Neural progenitor cell (in vitro differentiated cells): Measurements from ENCODE around the gene BMX. TPM values are rescaled to one million over a fixed set of nuclear protein-coding genes. Genes with fewer than 3 reads are reported as not detected.

Experiments
- DNase-seq: peaks from one replicate; pipeline ENCODE4 v3.0.0-alpha.2; 2016; ENCODE audit warnings: low spot score
- H2AFZ ChIP-seq: fragments of 200-600 bp; sonication (generic); replicated peaks from 2 replicates; pipeline ENCODE4 v1.6.1; 2016; ENCODE audit warnings: antibody characterized with exemption
- H3F3A ChIP-seq: fragments of 200-600 bp; sonication (generic); 2 replicates; pipeline ENCODE4 v1.6.1; 2016; ENCODE audit warnings: antibody characterized with exemption, low read depth
- H3K27ac ChIP-seq: fragments of 200-600 bp; sonication (generic); 2 replicates; pipeline ENCODE4 v1.5.1; 2016; ENCODE audit warnings: mild to moderate bottlenecking
- H3K27me3 ChIP-seq: fragments of 200-600 bp; sonication (generic); 2 replicates; pipeline ENCODE4 v1.6.1; 2016; ENCODE audit warnings: mild to moderate bottlenecking, moderate library complexity
- H3K36me3 ChIP-seq: fragments of 200-600 bp; sonication (generic); 2 replicates; pipeline ENCODE4 v1.5.1; 2016
- H3K4me1 ChIP-seq: fragments of 200-600 bp; sonication (generic); 2 replicates; pipeline ENCODE4 v1.6.1; 2016; ENCODE audit warnings: mixed run types
- H3K4me2 ChIP-seq: fragments of 200-600 bp; sonication (generic); 2 replicates; pipeline ENCODE4 v1.6.1; 2016
- H3K4me3 ChIP-seq: fragments of 200-600 bp; sonication (generic); 2 replicates; pipeline ENCODE4 v1.5.1; 2016
- H3K79me2 ChIP-seq: fragments of 200-600 bp; sonication (generic); 2 replicates; pipeline ENCODE4 v1.6.1; 2016; ENCODE audit warnings: low read depth
- H3K9ac ChIP-seq: fragments of 200-600 bp; sonication (generic); 2 replicates; pipeline ENCODE4 v1.6.1; 2016
- H3K9me3 ChIP-seq: fragments of 200-600 bp; sonication (generic); 2 replicates; pipeline ENCODE4 v1.5.1; 2016; ENCODE audit warnings: low read depth
- H4K20me1 ChIP-seq: fragments of 200-600 bp; sonication (generic); 2 replicates; pipeline ENCODE4 v1.6.1; 2016; ENCODE audit warnings: low read depth
- H3K27ac Mint-ChIP-seq: 3 replicates; pipeline ENCODE4 v1.8.0; 2021; ENCODE audit warnings: mixed read lengths
- H3K27me3 Mint-ChIP-seq: 2 replicates; pipeline ENCODE4 v1.8.0; 2022; ENCODE audit warnings: low read depth, mild to moderate bottlenecking, inconsistent platforms, moderate library complexity, mixed read lengths; ENCODE audit not compliant: insufficient read depth
- H3K36me3 Mint-ChIP-seq: 3 replicates; pipeline ENCODE4 v1.8.0; 2021; ENCODE audit warnings: mixed read lengths
- H3K4me1 Mint-ChIP-seq: 3 replicates; pipeline ENCODE4 v1.8.0; 2021; ENCODE audit warnings: mixed read lengths
- H3K4me3 Mint-ChIP-seq: 3 replicates; pipeline ENCODE4 v1.8.0; 2021; ENCODE audit warnings: mild to moderate bottlenecking, moderate library complexity, mixed read lengths
- H3K9me3 Mint-ChIP-seq: 3 replicates; pipeline ENCODE4 v1.8.0; 2020; ENCODE audit warnings: mixed read lengths
- CTCF ChIP-seq: fragments of 200-600 bp; sonication (generic); IDR thresholded peaks from 2 replicates; pipeline ENCODE4 v1.5.1; 2017; ENCODE audit warnings: antibody characterized with exemption, mild to moderate bottlenecking
- EZH2 ChIP-seq: fragments of 200-600 bp; sonication (generic); IDR thresholded peaks from 2 replicates; pipeline ENCODE4 v1.6.1; 2017; ENCODE audit warnings: antibody characterized with exemption, mild to moderate bottlenecking, moderate library complexity
- EZH2phosphoT487 ChIP-seq: fragments of 200-600 bp; sonication (generic); IDR thresholded peaks from 2 replicates; pipeline ENCODE4 v1.6.1; 2017; ENCODE audit warnings: antibody characterized with exemption
- total RNA-seq: library from RNA; depleted of rRNA; stranded (reverse); fragments of >200 nt; gene quantifications from 2 replicates; pipeline ENCODE4 v1.2.3, GENCODE V29; 2015; ENCODE audit warnings: low replicate concordance

BMX gene
- total RNA-seq, 1 donor from 2014 or later: not detected

GRCh38 chrX:15496824-15497223 lies 3.8 kb upstream of the BMX start:
- H3K9ac ChIP-seq: no peak overlapping the region
- H3K4me2 ChIP-seq: no peak overlapping the region
- Mint-ChIP-seq H3K27me3 (peaks cover 2% of the 10 kb centered on the region), H3K4me3 (no peak overlapping the region), H3K4me1 (peaks cover 18% of the 10 kb centered on the region), H3K36me3 (peaks cover 1% of the 10 kb centered on the region), H3K9me3 (no peaks in the 10 kb centered on the region), H3K27ac (no peak overlapping the region)
- peaks cover 8% of the 10 kb centered on the region for H3F3A ChIP-seq
- no peaks in the 10 kb centered on the region for H3K36me3 ChIP-seq
- H3K27me3 ChIP-seq: no peaks in the 10 kb centered on the region
- H3K4me3 ChIP-seq: no peak overlapping the region
- no peak for DNase-seq
- H4K20me1 ChIP-seq: no peaks in the 10 kb centered on the region
- H2AFZ ChIP-seq: no peak overlapping the region
- H3K27ac ChIP-seq: no peak overlapping the region
- no peaks in the 10 kb centered on the region for H3K9me3 ChIP-seq
- no peak for TF ChIP-seq CTCF
- TF ChIP-seq EZH2phosphoT487: no peak
- no peak for TF ChIP-seq EZH2
- no peaks in the 10 kb centered on the region for H3K79me2 ChIP-seq
- H3K4me1 ChIP-seq: peaks cover 10% of the 10 kb centered on the region

GRCh38 chrX:15497865-15498264 lies 2.7 kb upstream of the BMX start:
- H3K36me3 Mint-ChIP-seq: no peaks in the 10 kb centered on the region
- Histone ChIP-seq H3K27ac (no peak overlapping the region), H3K79me2 (no peaks in the 10 kb centered on the region), H3K9me3 (no peaks in the 10 kb centered on the region), H3K4me3 (no peak overlapping the region), H2AFZ (no peak overlapping the region), H3K4me2 (no peak overlapping the region), H3K9ac (no peak overlapping the region), H4K20me1 (no peaks in the 10 kb centered on the region), H3K27me3 (no peaks in the 10 kb centered on the region), H3F3A (peaks cover 8% of the 10 kb centered on the region), H3K36me3 (no peaks in the 10 kb centered on the region), H3K4me1 (peaks cover 5% of the 10 kb centered on the region)
- TF ChIP-seq CTCF (peak; percentile 85), EZH2 (no peak)
- peak; percentile 78 for DNase-seq
- peaks cover 8% of the 10 kb centered on the region for H3K4me1 Mint-ChIP-seq
- H3K27ac Mint-ChIP-seq: no peak overlapping the region
- H3K9me3 Mint-ChIP-seq: no peaks in the 10 kb centered on the region
- no peak overlapping the region for H3K4me3 Mint-ChIP-seq
- peaks cover 2% of the 10 kb centered on the region for H3K27me3 Mint-ChIP-seq

GRCh38 chrX:15498741-15499140 lies 1.9 kb upstream of the BMX start:
- TF ChIP-seq EZH2 (no peak), CTCF (no peak), EZH2phosphoT487 (no peak)
- no peaks in the 10 kb centered on the region for H4K20me1 ChIP-seq
- H3K9ac ChIP-seq: no peak overlapping the region
- no peaks in the 10 kb centered on the region for H3K27me3 ChIP-seq
- H3K36me3 ChIP-seq: no peaks in the 10 kb centered on the region
- no peaks in the 10 kb centered on the region for H3K9me3 Mint-ChIP-seq
- H3K9me3 ChIP-seq: no peaks in the 10 kb centered on the region
- no peaks in the 10 kb centered on the region for H3K27me3 Mint-ChIP-seq
- no peaks in the 10 kb centered on the region for H3K79me2 ChIP-seq
- no peak overlapping the region for H3K4me3 ChIP-seq
- DNase-seq: no peak
- H3K27ac Mint-ChIP-seq: no peak overlapping the region
- H3K4me1 Mint-ChIP-seq: peaks cover 3% of the 10 kb centered on the region
- no peak overlapping the region for H3K4me2 ChIP-seq
- H3F3A ChIP-seq: peaks cover 3% of the 10 kb centered on the region
- peak overlapping the region; percentile 7 for H2AFZ ChIP-seq
- H3K36me3 Mint-ChIP-seq: no peaks in the 10 kb centered on the region
- H3K4me3 Mint-ChIP-seq: no peak overlapping the region
- no peak overlapping the region for H3K27ac ChIP-seq
- H3K4me1 ChIP-seq: peaks cover 3% of the 10 kb centered on the region

GRCh38 chrX:15499976-15500375 lies 631 bp upstream of the BMX start:
- DNase-seq: no peak
- H3K4me3 Mint-ChIP-seq: no peak overlapping the region
- no peaks in the 10 kb centered on the region for H3K4me1 ChIP-seq

More at GRCh38 chrX:15499976-15500375, 631 bp upstream of the BMX start:
- Mint-ChIP-seq H3K27me3 (no peaks in the 10 kb centered on the region), H3K27ac (no peak overlapping the region), H3K36me3 (no peaks in the 10 kb centered on the region), H3K9me3 (no peaks in the 10 kb centered on the region), H3K4me1 (peaks cover 2% of the 10 kb centered on the region)
- TF ChIP-seq EZH2: no peak
- no peak for TF ChIP-seq EZH2phosphoT487
- no peak for TF ChIP-seq CTCF
- H3K79me2 ChIP-seq: no peaks in the 10 kb centered on the region
- no peaks in the 10 kb centered on the region for H4K20me1 ChIP-seq
- H3F3A ChIP-seq: no peaks in the 10 kb centered on the region
- H3K4me2 ChIP-seq: no peak overlapping the region
- H3K27me3 ChIP-seq: no peaks in the 10 kb centered on the region
- H2AFZ ChIP-seq: no peak overlapping the region
- no peak overlapping the region for H3K27ac ChIP-seq
- no peaks in the 10 kb centered on the region for H3K9me3 ChIP-seq
- H3K36me3 ChIP-seq: no peaks in the 10 kb centered on the region
- no peak overlapping the region for H3K4me3 ChIP-seq
- H3K9ac ChIP-seq: no peak overlapping the region
